NCI-H69 (cell line): ENCODE data around the gene KPNA2.
"Not testable (repeated sequence)": the region's sequence is repeated elsewhere in the genome, so short reads cannot be mapped to it uniquely, and the experiment has no call there.

Experiments used
- DNase-seq: peaks from one replicate; lab custom pipeline; 2025; lab: John Stamatoyannopoulos, UW

Gene KPNA2

DNA sequence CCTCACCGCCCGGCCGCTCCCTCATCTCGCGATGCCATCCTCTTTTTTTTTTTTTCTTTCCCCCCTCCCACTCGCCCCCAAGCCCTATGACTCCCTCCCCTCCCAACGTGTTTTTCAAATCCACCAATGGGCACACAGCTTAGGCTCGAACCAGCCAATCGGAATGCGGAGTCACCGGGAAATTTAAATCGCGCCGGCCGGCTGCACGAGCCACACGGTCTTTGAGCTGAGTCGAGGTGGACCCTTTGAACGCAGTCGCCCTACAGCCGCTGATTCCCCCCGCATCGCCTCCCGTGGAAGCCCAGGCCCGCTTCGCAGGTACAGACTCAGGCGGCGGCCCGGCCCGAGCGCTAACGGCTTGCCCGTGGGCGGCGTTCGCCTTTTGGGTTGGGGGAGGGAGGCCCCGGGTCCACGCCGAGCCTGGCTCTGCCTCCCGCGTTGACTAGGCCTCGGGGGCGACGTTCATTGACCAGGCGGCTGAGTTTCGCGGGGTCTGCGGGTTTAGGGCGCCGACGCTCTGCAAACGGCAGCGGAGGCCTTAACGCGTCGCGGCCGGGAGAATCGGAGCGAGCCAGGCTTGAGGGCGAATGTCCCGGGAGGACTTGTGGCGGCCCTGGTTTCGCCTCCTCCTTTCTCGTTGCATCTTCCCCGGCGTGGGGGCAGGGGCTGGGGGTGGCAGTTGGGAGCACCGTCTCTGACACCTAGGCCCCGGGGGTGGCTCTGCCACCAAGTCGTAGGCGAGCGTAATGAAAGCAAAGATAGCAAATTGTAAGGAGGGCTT lies at the start of gene KPNA2:
Gene KPNA2, plus strand, starts transcription at position 213 of the 781 bp plus-strand sequence. CDS start 1,398 bp downstream, outside the sequence.
- DNase-seq: peak; percentile 100

DNA sequence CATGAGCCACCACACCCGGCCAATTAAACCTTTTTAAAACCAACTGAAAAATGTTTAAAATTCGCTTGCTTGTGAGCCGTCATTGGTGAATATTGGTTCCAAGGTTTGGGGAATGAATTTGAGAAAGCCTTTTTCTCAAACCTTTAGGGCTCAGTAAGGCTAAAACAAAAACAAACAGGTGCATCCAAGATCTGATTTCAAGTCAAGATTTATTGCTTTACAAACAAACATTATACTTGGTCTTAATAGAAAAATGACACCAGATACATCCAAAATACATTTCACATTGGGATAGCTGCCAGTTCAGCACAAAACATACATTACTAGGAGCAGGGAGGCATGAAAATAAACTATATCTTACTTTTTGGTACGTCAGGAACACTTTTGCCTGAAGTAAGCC lies 44.6 kb upstream of the KPNA2 start:
- peak; percentile 78 for DNase-seq

DNA sequence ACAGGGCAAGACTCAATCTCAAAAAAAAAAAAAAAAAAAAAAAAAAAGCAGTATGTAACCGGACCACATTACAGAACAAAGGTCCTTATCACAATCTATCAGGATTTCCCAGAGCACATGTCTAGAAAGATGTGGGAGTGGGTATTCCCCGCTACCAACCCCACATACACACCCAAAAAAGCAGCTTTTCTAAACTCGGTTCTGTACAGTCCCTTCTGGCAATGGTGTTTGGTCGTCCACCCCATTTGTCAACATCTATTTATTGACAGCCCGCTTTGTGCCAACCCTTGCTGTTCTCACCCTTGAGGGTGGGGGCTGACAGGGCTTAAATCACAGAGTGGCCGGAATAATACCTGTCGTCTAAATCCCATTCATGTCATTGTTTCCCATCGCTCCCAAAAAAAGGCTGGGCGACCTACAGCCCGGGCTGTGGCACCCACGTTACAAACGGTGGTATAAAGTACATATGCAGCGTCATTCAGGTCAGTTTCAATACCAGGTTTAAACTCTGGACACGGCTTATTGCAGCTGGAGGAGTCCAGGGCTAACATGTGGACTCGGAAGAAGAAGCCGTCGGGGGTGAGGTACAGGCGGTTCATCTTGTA lies 42.9 kb upstream of the KPNA2 start:
- peak; percentile 46 for DNase-seq

- peak; percentile 96 for DNase-seq
Measured at GRCh38 chr17:67993153-67993997, 42.2 kb upstream of the KPNA2 start.

DNA sequence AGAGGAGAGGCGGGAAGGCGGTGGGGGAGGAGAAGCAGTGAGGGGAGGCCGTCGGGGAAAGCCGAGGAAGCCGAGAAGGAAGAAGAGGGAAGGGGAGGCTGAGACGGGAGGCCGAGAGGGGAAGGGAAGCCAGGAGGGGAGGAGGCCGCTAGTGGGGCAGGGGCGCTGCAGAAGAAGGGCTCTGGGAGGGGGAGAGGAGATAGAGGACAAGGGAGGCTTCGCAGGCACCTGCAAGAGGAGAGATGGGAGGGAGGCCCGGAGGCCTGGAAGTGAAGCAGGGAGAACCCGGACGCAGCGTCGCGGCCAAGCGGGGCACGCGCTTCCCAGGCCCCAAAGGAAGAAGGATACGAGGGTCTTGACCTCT lies 41.6 kb upstream of the KPNA2 start:
- DNase-seq: peak; percentile 81

DNA sequence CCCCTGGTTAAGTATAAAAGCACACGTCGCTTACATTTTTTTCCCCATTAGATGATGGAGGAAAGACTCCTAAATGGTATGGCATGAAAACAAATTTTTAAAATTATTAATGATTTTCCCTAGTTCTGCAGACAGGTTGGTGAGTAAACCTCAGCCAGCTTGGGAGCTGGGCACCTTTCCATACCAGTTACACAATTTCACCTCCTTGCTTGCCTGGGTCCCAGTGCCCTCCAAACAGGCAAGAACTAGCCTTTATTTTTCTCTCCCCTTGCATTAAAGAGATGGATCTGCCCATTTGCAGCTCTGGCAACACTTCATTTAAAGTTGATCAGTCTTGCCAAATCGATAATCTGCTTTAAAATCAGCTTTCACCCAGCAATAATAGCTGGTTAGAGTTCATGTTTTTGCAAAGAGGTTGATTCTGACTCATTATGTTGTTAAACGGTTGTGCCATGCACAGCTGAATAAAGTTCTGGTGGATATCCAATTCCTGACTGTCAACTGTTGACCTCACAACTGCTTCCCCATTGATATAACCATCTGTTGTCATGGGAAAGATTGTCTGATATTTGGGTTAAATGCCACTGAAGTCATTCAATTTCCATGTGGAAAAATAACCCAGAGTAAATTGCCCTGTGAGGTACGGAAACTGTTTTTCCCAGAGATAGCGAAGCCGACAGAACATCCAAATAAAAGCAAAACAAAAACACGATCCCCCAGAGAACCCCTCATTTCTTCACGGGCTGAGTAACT lies 40.5 kb upstream of the KPNA2 start:
- peak; percentile 76 for DNase-seq

DNA sequence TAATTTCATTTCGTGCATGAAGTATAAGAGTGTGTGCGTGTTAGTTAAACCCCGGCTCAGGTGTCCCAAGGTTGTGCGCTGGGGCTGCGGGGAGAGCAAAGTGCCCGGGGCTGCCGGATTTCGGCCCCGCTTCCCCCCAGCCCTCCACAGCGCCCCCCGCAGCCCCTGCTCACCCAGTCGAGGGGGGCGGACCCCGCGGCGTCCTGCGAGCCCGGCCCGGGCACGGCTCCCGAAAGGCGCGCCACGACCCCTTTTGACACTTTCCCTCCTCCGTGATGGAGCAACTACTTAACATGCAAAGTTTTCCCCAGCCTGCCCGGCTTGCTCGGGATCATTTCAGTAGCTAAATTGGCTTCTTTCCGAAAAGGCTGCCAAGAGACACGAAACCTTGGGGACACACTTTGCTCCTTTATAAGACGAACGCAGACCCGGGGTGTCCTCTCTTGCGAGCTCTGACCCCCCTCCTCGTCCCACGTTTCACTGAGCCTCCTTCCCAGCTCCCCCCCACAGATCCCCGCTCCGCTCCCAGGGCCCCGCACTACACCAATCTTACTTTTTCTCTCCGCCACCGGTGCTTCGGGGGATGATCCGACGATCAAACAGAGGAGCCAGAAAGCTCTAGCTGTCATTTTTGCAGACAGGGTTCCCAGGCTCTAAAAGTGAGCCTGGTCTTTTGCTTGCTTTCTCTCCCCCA lies 39.8 kb upstream of the KPNA2 start:
- DNase-seq: peak; percentile 57

- peak; percentile 40 for DNase-seq
Measured at GRCh38 chr17:67996301-67997171, 39.0 kb upstream of the KPNA2 start, which contains the start of gene C17orf58. Gene C17orf58, minus strand, starts transcription at chr17:67996469. Its CDS starts 271 bp downstream, at chr17:67996198.

- DNase-seq: no peak
Measured at GRCh38 chr17:67998466-67998865, 37.1 kb upstream of the KPNA2 start.

GRCh38 chr17:67999291-67999911 lies 36.1 kb upstream of the KPNA2 start:
- DNase-seq: no peak

GRCh38 chr17:68004201-68004600 lies 31.3 kb upstream of the KPNA2 start:
- DNase-seq: no peak

GRCh38 chr17:68006797-68007196 lies 28.7 kb upstream of the KPNA2 start:
- DNase-seq: no peak

- peak; percentile 44 for DNase-seq
Measured at GRCh38 chr17:68011199-68011665, 24.3 kb upstream of the KPNA2 start.

- DNase-seq: no peak
Measured at GRCh38 chr17:68013385-68013784, 22.1 kb upstream of the KPNA2 start.

DNA sequence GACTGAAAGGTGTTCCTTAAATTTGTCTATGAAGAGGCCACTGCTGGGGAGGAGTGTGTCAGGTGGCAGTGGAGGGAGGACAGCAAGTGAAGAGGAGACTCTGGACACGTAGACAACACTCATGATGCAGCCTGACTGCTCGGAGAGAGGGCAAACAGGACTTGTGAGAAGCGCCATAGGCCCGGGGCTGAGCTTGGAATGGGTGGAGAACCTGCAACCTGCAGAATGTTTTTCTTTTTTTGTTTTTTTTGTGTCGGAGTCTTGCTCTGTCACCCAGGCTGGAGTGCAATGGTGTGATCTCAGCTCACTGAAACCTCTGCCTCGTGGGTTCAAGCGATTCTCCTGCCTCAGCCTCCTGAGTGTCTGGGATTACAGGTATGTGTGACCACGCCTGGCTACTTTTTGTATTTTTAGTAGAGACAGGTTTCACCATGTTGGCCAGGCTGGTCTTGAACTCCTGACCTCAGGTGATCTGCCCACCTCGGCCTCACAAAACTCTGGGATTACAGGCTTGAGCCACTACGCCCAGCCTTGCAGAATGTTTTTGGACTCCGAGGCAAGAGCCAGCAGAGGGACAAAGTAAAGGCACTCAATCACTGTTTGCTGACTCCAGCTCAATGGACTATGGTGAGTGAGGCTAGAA lies 20.3 kb upstream of the KPNA2 start:
- no peak for DNase-seq

DNA sequence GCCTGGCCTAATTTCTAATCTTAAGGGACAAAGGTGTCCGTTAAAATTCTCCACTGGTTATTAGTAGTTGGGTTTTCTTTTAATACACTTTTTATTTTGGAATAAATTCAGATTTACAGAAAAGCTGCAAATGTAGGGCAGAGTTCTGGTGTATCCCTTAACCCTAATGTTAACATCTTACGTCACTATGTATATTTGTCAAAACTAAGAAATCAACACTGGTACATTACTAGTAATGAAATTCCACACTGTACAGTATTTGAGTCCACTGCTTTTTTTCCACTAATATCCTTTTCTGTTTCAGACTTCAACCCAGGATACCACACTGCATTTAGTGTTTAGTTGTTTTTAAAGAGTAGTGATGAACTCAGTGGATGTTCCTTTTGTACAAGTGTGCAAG lies 18.7 kb upstream of the KPNA2 start:
- no peak for DNase-seq

DNA sequence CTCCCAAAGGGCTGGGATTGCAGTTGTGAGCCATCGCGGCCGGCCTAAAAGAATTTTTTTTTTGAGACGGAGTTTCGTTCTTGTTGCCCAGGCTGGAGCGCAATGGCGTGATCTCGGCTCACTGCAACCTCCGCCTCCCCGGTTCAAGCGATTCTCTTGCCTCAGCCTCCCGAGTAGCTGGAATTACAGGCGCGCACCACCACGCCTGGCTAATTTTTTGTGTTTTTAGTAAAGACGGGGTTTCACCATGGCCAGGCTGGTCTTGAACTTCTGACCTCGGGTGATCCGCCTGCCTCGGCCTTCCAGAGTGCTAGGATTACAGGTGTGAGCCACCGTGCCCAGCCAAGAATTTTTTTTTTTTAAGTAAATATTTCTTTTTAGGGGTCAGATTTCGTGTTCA lies 17.0 kb upstream of the KPNA2 start:
- DNase-seq: not testable (repeated sequence)

- no peak for DNase-seq
Measured at GRCh38 chr17:68019336-68019674, 16.2 kb upstream of the KPNA2 start.

GRCh38 chr17:68019675-68020408 lies 15.7 kb upstream of the KPNA2 start:
- peak; percentile 97 for DNase-seq
